ENCODE results near the gene FNIP2. TPM values are rescaled to one million over a fixed set of nuclear protein-coding genes. Genes with fewer than 3 reads are reported as not detected.

The FNIP2 gene
- total and polyA plus RNA-seq, 9 donors = 8.8 to 18.5 (median 13.3) TPM

- no peaks in the 10 kb centered on the region for H3K4me1 ChIP-seq (ENCODE audit: control insufficient read depth, insufficient read depth, low read length)
- no peaks in the 10 kb centered on the region for H3K27me3 ChIP-seq (ENCODE audit: control insufficient read depth, insufficient read depth, low read length)
- H3K27ac ChIP-seq (ENCODE audit: low read length) = no peak overlapping the region
- no peak overlapping the region for H3K4me3 ChIP-seq (ENCODE audit: low read length)
- no peak for DNase-seq
- peaks cover 7% of the 10 kb centered on the region for H3K36me3 ChIP-seq (ENCODE audit: control insufficient read depth, insufficient read depth, low read length)
- no peaks in the 10 kb centered on the region for H3K9me3 ChIP-seq (replicated peaks; ENCODE audit: control insufficient read depth, low read depth, low read length)
These were observed 81.5 kb downstream of the FNIP2 start for GRCh38 chr4:158850371-158850770.

DNA sequence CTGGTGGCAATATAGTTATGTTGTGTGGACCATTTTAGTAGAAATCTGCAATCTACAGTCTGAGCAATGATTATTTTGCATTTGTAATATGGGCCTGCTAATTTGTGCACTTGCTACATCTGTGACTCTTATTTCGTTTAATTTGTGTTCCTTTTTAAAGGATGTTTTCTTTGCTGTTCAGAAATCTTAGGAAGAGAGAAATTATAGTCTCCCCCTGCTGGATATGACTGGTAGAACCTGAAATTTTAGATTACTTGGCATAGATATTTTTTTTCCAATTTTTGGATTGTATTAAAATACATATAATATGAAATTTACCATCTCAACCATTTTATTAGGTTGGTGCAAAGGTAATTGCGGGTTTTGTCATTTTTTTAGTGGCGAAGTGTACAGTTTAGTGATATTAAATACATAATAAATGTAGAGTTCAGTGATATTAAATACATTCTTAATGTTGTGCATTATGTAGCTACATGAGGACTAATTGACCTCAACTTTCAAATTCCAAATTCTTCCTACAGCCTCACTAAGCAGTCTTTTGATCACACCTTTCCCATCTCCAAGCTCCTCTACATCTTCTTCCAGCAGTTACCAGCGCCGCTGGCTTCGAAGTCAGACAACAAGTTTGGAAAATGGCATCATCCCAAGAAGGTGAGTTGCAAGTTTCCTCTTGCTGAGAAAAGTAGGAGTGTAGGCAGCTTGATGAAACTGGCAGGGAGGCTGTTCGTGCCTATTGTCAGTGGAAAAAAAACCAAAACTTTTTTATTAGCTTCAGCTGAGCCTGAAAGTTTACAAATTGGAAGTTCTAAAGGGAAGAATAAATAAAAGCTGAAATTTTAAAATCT, 82.2 kb downstream of the FNIP2 start:
- Histone ChIP-seq H3K9me3 (replicated peaks; ENCODE audit: control insufficient read depth, low read depth, low read length) (no peaks in the 10 kb centered on the region), H3K27ac (ENCODE audit: low read length) (no peak overlapping the region), H3K27me3 (ENCODE audit: control insufficient read depth, insufficient read depth, low read length) (no peaks in the 10 kb centered on the region), H3K36me3 (ENCODE audit: control insufficient read depth, insufficient read depth, low read length) (peaks cover 7% of the 10 kb centered on the region), H3K4me3 (ENCODE audit: low read length) (no peak overlapping the region), H3K4me1 (ENCODE audit: control insufficient read depth, insufficient read depth, low read length) (no peaks in the 10 kb centered on the region)
- peak; percentile 54 for DNase-seq
- no CpG with 5 or more reads among the region's 7 CpGs for WGBS (ENCODE audit: insufficient coverage)

GRCh38 chr4:158854236-158854635, 85.4 kb downstream of the FNIP2 start:
- 100% methylated on average over 1 of the region's 6 CpGs for WGBS (ENCODE audit: insufficient coverage)
- Histone ChIP-seq H3K4me1 (ENCODE audit: control insufficient read depth, insufficient read depth, low read length) (no peaks in the 10 kb centered on the region), H3K9me3 (replicated peaks; ENCODE audit: control insufficient read depth, low read depth, low read length) (peaks cover 3% of the 10 kb centered on the region), H3K27me3 (ENCODE audit: control insufficient read depth, insufficient read depth, low read length) (no peaks in the 10 kb centered on the region), H3K4me3 (ENCODE audit: low read length) (no peak overlapping the region), H3K27ac (ENCODE audit: low read length) (no peak overlapping the region), H3K36me3 (ENCODE audit: control insufficient read depth, insufficient read depth, low read length) (peaks cover 2% of the 10 kb centered on the region)
- no peak for DNase-seq

- Histone ChIP-seq H3K27ac (ENCODE audit: low read length) (no peak overlapping the region), H3K27me3 (ENCODE audit: control insufficient read depth, insufficient read depth, low read length) (no peaks in the 10 kb centered on the region), H3K4me1 (ENCODE audit: control insufficient read depth, insufficient read depth, low read length) (no peaks in the 10 kb centered on the region), H3K4me3 (ENCODE audit: low read length) (no peak overlapping the region), H3K9me3 (replicated peaks; ENCODE audit: control insufficient read depth, low read depth, low read length) (peaks cover 3% of the 10 kb centered on the region), H3K36me3 (ENCODE audit: control insufficient read depth, insufficient read depth, low read length) (peaks cover 12% of the 10 kb centered on the region)
- DNase-seq = peak; percentile 38
- no CpG with 5 or more reads among the region's 2 CpGs for WGBS (ENCODE audit: insufficient coverage)
These were observed 88.0 kb downstream of the FNIP2 start for GRCh38 chr4:158856852-158857251.

DNA sequence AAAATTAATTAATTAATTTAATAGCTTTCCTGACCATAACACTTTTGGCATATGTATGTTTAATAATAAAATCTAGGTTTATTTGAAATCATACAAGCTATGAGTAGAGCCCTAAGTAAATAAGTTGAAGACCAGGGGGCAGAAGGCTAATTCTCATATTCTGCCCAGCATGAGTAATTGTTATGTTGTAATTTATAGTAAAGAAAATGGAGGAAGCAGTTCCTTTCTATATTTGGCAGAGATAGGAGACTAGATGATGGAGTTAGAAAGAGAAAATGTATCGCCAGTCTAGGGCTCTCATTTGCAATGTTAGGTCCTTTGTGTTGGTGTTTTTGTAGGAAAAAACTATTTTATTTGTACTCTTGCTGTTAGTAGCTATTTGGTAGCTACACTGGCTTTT, 89.1 kb downstream of the FNIP2 start:
- Histone ChIP-seq H3K27ac (ENCODE audit: low read length) (no peak overlapping the region), H3K36me3 (ENCODE audit: control insufficient read depth, insufficient read depth, low read length) (peaks cover 16% of the 10 kb centered on the region), H3K27me3 (ENCODE audit: control insufficient read depth, insufficient read depth, low read length) (no peaks in the 10 kb centered on the region), H3K4me1 (ENCODE audit: control insufficient read depth, insufficient read depth, low read length) (no peaks in the 10 kb centered on the region), H3K9me3 (replicated peaks; ENCODE audit: control insufficient read depth, low read depth, low read length) (peaks cover 3% of the 10 kb centered on the region), H3K4me3 (ENCODE audit: low read length) (no peak overlapping the region)
- no peak for DNase-seq
- WGBS (ENCODE audit: insufficient coverage) = 100% methylated on average over 1 of the region's 1 CpG

DNA sequence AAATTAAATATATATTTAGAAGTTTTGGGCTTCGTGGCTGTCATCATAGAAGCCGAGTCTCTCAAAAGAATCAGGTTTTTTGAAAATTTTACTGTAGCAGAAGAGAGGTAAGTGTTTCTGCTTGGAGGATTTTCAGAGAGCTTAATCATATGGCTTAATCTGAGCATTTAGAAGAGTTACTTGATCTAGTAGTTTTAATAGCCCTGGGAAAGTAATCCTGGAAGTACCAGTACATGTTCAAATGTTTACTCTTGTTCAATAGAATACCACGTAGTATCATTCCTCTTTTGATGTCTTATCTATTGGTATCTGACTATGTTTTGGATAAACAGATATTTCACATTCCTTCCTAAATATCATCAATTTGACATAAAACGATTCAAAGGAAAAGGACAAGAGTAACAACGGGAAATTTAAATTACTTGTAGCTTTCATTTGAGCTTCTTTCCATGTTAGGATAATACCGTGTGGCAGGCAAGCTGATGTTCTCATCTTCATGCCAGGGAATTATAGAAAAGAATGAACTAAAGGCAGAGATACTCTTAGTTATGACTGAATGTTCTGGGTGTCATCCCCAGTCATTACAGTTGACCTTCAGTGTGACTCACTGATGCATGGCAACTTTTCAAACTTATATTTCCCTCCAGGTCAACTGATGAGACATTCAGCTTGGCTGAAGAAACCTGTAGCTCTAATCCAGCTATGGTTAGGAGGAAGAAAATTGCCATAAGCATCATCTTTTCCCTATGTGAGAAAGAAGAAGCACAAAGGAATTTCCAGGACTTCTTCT, 89.8 kb downstream of the FNIP2 start:
- H3K4me3 ChIP-seq (ENCODE audit: low read length) = no peak overlapping the region
- peaks cover 16% of the 10 kb centered on the region for H3K36me3 ChIP-seq (ENCODE audit: control insufficient read depth, insufficient read depth, low read length)
- DNase-seq = no peak
- 100% methylated on average over 4 of the region's 6 CpGs for WGBS (ENCODE audit: insufficient coverage)
- H3K27me3 ChIP-seq (ENCODE audit: control insufficient read depth, insufficient read depth, low read length) = no peaks in the 10 kb centered on the region
- H3K27ac ChIP-seq (ENCODE audit: low read length) = no peak overlapping the region
- no peaks in the 10 kb centered on the region for H3K4me1 ChIP-seq (ENCODE audit: control insufficient read depth, insufficient read depth, low read length)
- H3K9me3 ChIP-seq (replicated peaks; ENCODE audit: control insufficient read depth, low read depth, low read length) = peaks cover 3% of the 10 kb centered on the region

GRCh38 chr4:158859661-158860060, 90.8 kb downstream of the FNIP2 start:
- no peak overlapping the region for H3K27ac ChIP-seq (ENCODE audit: low read length)
- no peaks in the 10 kb centered on the region for H3K4me1 ChIP-seq (ENCODE audit: control insufficient read depth, insufficient read depth, low read length)
- no peak for DNase-seq
- no peaks in the 10 kb centered on the region for H3K27me3 ChIP-seq (ENCODE audit: control insufficient read depth, insufficient read depth, low read length)
- H3K36me3 ChIP-seq (ENCODE audit: control insufficient read depth, insufficient read depth, low read length) = peaks cover 16% of the 10 kb centered on the region
- H3K9me3 ChIP-seq (replicated peaks; ENCODE audit: control insufficient read depth, low read depth, low read length) = peaks cover 3% of the 10 kb centered on the region
- no CpG with 5 or more reads among the region's 4 CpGs for WGBS (ENCODE audit: insufficient coverage)
- no peak overlapping the region for H3K4me3 ChIP-seq (ENCODE audit: low read length)

DNA sequence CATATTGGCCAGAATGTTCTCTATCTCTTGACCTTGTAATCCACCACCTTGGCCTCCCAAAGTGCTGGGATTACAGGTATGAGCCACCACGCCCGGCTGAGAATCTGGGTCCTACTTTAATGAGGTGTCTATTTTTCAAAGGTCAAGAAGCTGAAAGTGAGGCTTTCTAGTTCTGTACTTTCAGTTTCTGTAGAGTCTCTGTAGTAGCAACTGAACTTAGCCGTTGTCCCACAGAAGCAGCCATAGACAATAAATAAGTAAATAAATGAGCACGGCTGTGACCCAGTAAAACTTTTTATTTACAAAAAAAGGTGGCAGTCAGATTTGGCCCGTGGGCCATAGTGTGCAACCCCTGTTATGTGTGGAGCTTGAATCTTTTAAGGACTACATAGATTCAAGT, 92.0 kb downstream of the FNIP2 start:
- H3K4me3 ChIP-seq (ENCODE audit: low read length) = no peak overlapping the region
- H3K9me3 ChIP-seq (replicated peaks; ENCODE audit: control insufficient read depth, low read depth, low read length) = peaks cover 3% of the 10 kb centered on the region
- no peak for DNase-seq
- H3K36me3 ChIP-seq (ENCODE audit: control insufficient read depth, insufficient read depth, low read length) = peaks cover 16% of the 10 kb centered on the region
- no peaks in the 10 kb centered on the region for H3K27me3 ChIP-seq (ENCODE audit: control insufficient read depth, insufficient read depth, low read length)
- H3K27ac ChIP-seq (ENCODE audit: low read length) = no peak overlapping the region
- WGBS (ENCODE audit: insufficient coverage) = no CpG with 5 or more reads among the region's 5 CpGs
- H3K4me1 ChIP-seq (ENCODE audit: control insufficient read depth, insufficient read depth, low read length) = no peaks in the 10 kb centered on the region

DNA sequence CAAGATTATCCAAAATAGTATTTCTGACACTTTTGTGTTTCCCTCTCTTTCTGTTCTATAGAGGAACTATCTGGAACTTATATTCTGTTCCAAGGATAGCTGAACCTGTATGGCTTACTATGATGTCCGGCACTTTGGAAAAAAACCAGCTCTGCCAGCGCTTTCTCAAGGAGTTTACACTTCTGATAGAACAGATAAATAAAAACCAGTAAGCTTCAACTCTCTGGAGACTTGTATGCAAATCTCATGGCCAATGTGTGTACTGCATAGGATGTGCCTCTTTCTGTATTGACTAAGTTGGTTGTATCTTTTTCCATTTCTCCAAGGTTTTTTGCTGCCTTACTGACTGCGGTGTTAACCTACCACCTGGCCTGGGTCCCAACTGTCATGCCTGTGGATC, 92.5 kb downstream of the FNIP2 start:
- peaks cover 16% of the 10 kb centered on the region for H3K36me3 ChIP-seq (ENCODE audit: control insufficient read depth, insufficient read depth, low read length)

DNA sequence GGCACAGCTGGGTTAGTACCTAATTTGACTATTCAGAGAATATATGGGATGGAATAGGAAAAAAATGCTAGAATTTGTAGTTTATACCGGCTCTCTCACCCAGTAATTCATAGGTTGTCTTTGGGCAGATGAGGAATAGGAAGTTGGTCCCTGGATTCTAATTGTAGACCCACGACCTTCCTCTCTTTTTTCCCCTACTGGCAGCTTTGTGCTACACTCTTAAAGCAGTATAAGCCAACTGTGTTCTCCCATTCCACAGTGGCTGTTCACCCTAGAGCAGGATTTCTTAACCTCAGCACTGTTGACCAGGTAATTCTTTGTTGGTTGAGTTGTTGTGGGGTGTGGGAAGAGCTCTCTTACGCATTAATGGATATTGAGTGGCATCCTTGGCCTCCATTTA, 92.9 kb downstream of the FNIP2 start:
- no peak for DNase-seq
- Histone ChIP-seq H3K4me3 (ENCODE audit: low read length) (no peak overlapping the region), H3K36me3 (ENCODE audit: control insufficient read depth, insufficient read depth, low read length) (peaks cover 14% of the 10 kb centered on the region), H3K27ac (ENCODE audit: low read length) (no peak overlapping the region), H3K9me3 (replicated peaks; ENCODE audit: control insufficient read depth, low read depth, low read length) (no peaks in the 10 kb centered on the region), H3K27me3 (ENCODE audit: control insufficient read depth, insufficient read depth, low read length) (no peaks in the 10 kb centered on the region), H3K4me1 (ENCODE audit: control insufficient read depth, insufficient read depth, low read length) (no peaks in the 10 kb centered on the region)
- WGBS (ENCODE audit: insufficient coverage) = 60% methylated on average over 1 of the region's 3 CpGs

More for the DNA sequence above, 92.5 kb downstream of the FNIP2 start:
- Histone ChIP-seq H3K4me1 (ENCODE audit: control insufficient read depth, insufficient read depth, low read length) (no peaks in the 10 kb centered on the region), H3K27me3 (ENCODE audit: control insufficient read depth, insufficient read depth, low read length) (no peaks in the 10 kb centered on the region), H3K4me3 (ENCODE audit: low read length) (no peak overlapping the region), H3K9me3 (replicated peaks; ENCODE audit: control insufficient read depth, low read depth, low read length) (peaks cover 3% of the 10 kb centered on the region), H3K27ac (ENCODE audit: low read length) (no peak overlapping the region)
- WGBS (ENCODE audit: insufficient coverage) = no CpG with 5 or more reads among the region's 3 CpGs
- DNase-seq = no peak
